ENCODE data around the gene EPS8L2. TPM values are rescaled to one million over a fixed set of nuclear protein-coding genes. Genes with fewer than 3 reads are reported as not detected.

EPS8L2 gene
- total and polyA plus RNA-seq, 2 of the 13 experiments (the other 11 are each of a cell fraction or from before 2014, with no cell fraction given) = 89.3 to 416 TPM

- WGBS (ENCODE audit: low lambda C conversion rate) = 90% methylated on average over 11 of the region's 11 CpGs
- DNase-seq (ENCODE audit: low spot score) = no peak
- H3K4me1 ChIP-seq (ENCODE audit: insufficient read depth, low read length) = peaks cover 70% of the 10 kb centered on the region
- H3K9ac ChIP-seq (ENCODE audit: insufficient read depth, low read depth, low read length) = no peak overlapping the region
- H3K27ac ChIP-seq (ENCODE audit: extremely low read length, insufficient read depth, low read length) = peak overlapping the region; percentile 17
- H4K20me1 ChIP-seq (ENCODE audit: insufficient read depth, low read length) = no peaks in the 10 kb centered on the region; the same call in 1 of the 2 replicates
- in situ Hi-C loops (cut with HindIII; ENCODE audit: extremely low pct_ligation_motif_present, low pct_unique_long_range_greater_than_20kb) (no loop called here), intact Hi-C loops (cut with micrococcal nuclease; ENCODE audit: unreplicated experiment) (loop anchor here (1.0 kb wide), 2 partner anchors 26 to 31 kb away; no protein-coding TSS in a partner anchor)
- ChIA-PET POLR2A (interaction anchor here (0.6 to 6.1 kb wide), 7 partner anchors 10 to 122 kb away, joined by 3 to 191 read pairs (median 22); partner anchors contain the start of genes EPS8L2 and PNPLA2), CTCF (ENCODE audit: low intra/inter-chr PET ratio, low total read pairs) (interaction anchor here (1.1 to 4.8 kb wide), 3 partner anchors 26 to 31 kb away, joined by 3 to 20 read pairs (median 13); no protein-coding TSS in a partner anchor)
- ATAC-seq = no peak
- FAIRE-seq = no peak
- peaks cover 35% of the 10 kb centered on the region for H3K79me2 ChIP-seq (ENCODE audit: insufficient read depth, low read length)
- H3K4me3 ChIP-seq (replicated peaks in 1 of 3; ENCODE audit: insufficient read depth in 1 of 3, low read depth in 2 of 3, low read length in 3 of 3) = no peak overlapping the region
- no peak overlapping the region for H2AFZ ChIP-seq (ENCODE audit: low read length)
- no peaks in the 10 kb centered on the region for H3K9me3 ChIP-seq (ENCODE audit: low read length)
- H3K27me3 ChIP-seq (ENCODE audit: control insufficient read depth in 1 of 2, insufficient read depth in 2 of 2, low read length in 2 of 2) = no peaks in the 10 kb centered on the region; a peak in 1 of 5 replicates
- BruUV-seq (replicated peaks) = TSS peak; percentile 47
- peaks cover 2 to 5% of the 10 kb centered on the region in 2 experiments; a peak in 2 of 5 replicates for H3K36me3 ChIP-seq (replicated peaks in 1 of 2; ENCODE audit: control insufficient read depth in 1 of 2, insufficient read depth in 2 of 2, low read length in 2 of 2)
- TF ChIP-seq ATF4 (CRISPR knock-in tag; IDR thresholded peaks at IDR 0.05) (peak in 1 of 2 experiments; percentile 69; a peak in 2 of 4 replicates), HNF4G (IDR thresholded peaks at IDR 0.05; ENCODE audit: borderline replicate concordance, low read depth, low read length) (no peak), HNF4G (CRISPR knock-in tag; IDR thresholded peaks at IDR 0.05; ENCODE audit: borderline replicate concordance, low read depth) (no peak), CREB3 (CRISPR knock-in tag; IDR thresholded peaks at IDR 0.05) (no peak), ZNF761 (CRISPR knock-in tag; conservative IDR thresholded peaks at IDR 0.05) (no peak), RBFOX2 (IDR thresholded peaks at IDR 0.05; ENCODE audit: low read depth, low read length) (peak; percentile 40; the same call in 1 of the 2 replicates), ZNF644 (CRISPR knock-in tag; IDR thresholded peaks at IDR 0.05; ENCODE audit: low read depth) (no peak)
- peak overlapping the region; percentile 64; the same call in 1 of the 2 replicates for H3K4me2 ChIP-seq (ENCODE audit: low read depth, low read length)
Observed at GRCh38 chr11:696955-697491, 9.0 kb upstream of the EPS8L2 start.

Data from HepG2 (cell line).